ENCODE results near the gene THEMIS. TPM values are rescaled to one million over a fixed set of nuclear protein-coding genes. Genes with fewer than 3 reads are reported as not detected.

THEMIS gene
- total RNA-seq, 1 donor from 2014 or later = 0.13 TPM

DNA sequence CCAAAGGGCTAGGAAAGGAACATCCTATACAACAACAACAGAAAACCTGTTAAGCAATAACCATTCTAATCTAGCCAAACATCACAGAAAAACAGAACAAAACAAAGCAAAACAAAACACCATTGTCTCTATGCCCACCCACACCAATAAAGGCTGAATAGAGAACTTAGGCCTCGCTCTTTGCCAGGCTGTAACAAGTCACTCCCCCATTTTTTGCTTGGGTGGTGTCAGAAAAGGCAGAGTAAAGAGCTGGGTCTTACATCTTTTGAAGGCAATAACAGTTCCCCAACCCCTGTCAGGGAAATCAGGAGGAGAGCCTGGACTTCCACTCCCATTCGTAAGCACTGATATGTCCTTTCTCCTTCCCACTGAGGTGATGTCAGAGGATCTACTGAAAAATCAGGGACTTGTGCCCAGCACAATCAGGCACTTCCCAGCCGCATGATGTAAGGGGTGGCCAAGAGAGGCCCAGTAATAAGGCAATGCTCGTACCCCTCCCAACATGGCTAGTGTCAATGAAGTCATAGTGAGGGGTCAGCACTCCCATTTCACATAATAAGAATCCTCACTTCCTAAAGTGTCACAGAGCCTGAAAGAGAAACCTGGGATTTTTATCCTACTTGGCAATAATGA, 31.0 kb downstream of the THEMIS start:
- DNase-seq (no peak), ATAC-seq (ENCODE audit: poor library complexity) (no peak)
- intact Hi-C loops (cut with DNase I) = no loop called here

DNA sequence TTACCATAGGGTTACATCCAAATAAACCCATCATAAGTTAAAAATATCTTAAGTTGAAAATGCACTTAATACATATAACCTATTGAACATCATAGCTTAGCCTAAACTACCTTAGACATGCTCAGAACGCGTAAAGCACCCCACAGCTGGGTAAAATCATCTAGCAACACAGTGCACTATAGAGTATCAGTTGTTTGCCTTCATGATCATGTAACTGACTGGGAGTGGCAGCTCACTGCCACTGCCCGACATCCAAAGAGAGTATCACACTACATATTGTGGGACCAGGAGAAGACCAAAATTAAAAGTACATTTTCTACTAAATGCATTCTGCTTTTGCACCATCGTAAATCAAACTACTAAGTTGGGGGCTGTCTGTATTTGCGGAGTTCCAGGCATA, 31.7 kb downstream of the THEMIS start:
- ATAC-seq (ENCODE audit: poor library complexity) = no peak
- DNase-seq = no peak
- intact Hi-C loops (cut with DNase I) = no loop called here

DNA sequence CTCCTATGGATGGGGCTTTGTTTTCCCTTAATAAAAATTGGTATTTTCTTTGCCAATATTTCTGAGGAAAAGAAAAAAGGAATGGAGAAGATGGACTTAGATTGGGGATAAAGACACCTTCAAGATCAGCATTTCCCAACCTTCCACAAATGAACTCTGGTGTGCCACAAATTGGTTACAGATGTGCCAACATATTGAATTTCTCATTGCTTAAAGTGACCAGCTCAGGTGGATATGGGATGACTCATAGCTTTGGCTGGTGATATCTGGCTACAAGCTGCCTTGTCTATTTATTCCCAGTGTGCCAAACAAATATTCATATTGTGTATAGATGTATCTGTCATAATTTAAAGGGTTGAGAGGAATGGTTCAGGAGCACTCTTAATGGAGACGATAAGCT, 32.5 kb downstream of the THEMIS start:
- DNase-seq (no peak), ATAC-seq (ENCODE audit: poor library complexity) (no peak)
- intact Hi-C loops (cut with DNase I) = no loop called here

DNA sequence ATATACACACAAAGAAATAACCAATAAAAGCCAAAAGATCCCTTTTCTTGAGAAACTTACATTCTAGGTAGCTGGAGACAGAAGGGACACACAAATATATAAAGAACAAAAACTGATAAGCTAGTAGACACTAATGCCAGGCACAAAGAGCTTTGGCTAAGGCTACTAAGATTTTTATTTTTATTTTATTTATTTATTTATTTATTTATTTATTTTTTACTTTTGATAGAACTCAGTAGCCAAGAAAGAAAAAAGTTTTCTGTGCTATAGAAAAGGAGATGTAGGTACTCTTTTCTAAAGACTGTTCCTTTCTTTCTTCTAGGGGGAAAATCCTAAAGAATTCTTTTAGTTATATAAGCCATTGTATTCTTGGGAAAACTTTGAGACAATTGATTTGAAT, 34.1 kb downstream of the THEMIS start:
- ATAC-seq (ENCODE audit: poor library complexity) = no peak
- intact Hi-C loops (cut with DNase I) = no loop called here
- no peak for DNase-seq

DNA sequence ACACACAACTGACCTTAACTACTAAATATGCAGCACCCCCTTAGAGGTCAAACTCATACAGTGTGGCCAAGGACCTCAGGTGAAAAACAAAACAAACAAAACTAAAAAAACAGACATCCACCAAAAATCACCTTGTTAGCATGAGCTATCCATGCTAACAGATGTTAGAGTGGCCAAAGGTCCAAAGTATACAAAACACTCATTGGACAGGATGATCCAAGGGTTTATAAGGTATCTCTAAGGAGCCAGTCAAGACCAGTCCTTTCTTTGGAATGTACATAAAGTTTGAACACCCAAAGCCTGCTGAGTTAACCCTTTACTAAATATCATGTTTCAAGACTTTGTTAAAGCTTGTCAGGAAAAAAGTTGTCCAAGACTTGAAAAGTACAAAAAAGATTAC, 35.8 kb downstream of the THEMIS start:
- intact Hi-C loops (cut with DNase I) = no loop called here
- ATAC-seq (ENCODE audit: poor library complexity) = no peak
- DNase-seq = no peak

DNA sequence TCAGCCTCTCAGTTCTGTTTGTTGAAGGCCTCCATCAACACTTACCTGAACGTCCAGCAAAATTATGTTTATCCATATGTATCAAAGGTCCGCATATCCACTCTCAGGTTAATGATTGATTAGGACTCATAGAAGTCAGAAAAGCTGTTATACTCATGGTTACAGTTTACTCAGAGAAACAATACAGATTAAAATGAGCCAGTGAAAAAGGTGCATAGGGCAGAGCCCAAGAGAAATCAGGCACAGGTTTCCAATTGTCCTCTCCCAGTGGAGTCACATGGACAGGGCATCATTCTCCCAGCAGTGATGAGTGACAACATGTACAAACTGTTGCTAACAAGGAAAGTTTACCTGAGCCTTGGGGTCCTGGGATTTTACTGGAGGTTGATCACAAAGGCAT, 36.2 kb downstream of the THEMIS start:
- intact Hi-C loops (cut with DNase I) = no loop called here
- ATAC-seq (ENCODE audit: poor library complexity) (no peak), DNase-seq (no peak)

DNA sequence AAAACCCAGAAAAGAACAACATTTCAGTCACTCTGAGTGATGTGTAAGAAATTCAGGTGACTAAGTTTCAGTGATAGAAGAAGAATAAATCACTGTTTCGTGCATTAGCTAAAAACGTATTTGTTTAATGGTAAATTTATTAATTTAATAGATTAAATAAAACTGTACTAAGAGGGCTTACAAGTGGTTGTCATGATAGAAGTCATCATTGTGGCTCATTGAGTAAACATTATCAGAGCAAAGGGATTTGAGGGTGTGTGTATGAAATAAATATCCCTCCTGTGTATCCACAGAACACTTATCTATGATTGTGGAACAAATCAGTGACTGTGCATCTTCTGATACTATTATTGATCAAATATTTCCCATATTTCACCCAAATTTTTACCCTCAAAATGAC, 40.1 kb downstream of the THEMIS start:
- ATAC-seq (ENCODE audit: poor library complexity) (no peak), DNase-seq (no peak)
- intact Hi-C loops (cut with DNase I) = no loop called here

DNA sequence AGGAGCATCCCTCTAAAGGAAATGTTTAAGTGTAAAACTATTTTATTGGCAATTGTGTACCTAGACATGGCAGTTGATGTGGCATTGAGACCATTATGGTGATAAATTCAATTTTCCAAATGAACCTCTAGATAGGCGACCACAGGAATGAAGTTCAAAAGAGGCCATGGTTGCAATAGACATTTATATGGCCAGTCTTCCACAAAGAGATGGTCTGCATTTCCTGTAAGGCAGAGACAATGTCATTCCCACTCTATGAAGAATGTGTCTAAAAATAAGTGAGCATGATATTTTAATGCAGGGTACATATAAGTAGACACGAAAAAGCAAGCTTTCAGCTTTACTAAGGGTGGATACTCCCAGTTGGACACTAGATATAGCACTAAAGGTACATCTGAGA, 40.9 kb downstream of the THEMIS start:
- ATAC-seq (ENCODE audit: poor library complexity) = no peak
- intact Hi-C loops (cut with DNase I) = no loop called here
- no peak for DNase-seq

DNA sequence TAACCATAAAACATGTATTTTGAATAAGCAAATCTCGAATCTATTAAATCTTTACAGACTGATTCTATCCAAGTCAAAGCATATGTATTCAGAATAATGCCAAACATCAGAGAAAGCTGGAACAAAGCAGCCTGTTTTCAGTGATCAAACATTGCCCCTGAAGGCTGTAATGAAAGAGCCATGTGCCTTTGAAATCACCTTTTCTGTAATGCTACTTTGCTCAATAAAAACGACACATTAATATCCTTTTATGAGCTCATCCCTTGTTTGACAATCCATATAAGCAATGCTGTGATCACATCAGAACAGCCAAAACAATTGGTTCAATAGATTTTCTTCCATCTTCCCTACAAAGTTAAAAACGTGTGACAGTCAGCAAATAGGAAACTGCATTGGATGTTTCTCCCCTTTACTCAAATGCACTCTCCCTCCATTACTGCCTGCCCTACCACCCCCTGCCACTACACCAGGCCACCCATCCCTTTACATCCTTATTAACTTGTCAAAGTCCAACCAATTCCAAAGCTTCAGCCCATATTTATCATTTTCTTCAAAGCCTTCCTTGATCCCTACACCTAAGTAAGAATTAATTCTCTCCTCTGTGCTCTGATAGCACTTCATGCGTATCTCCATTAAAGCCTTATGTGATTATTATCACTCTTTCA, 42.0 kb downstream of the THEMIS start:
- intact Hi-C loops (cut with DNase I) = no loop called here
- no peak for ATAC-seq (ENCODE audit: poor library complexity)
- DNase-seq = no peak

DNA sequence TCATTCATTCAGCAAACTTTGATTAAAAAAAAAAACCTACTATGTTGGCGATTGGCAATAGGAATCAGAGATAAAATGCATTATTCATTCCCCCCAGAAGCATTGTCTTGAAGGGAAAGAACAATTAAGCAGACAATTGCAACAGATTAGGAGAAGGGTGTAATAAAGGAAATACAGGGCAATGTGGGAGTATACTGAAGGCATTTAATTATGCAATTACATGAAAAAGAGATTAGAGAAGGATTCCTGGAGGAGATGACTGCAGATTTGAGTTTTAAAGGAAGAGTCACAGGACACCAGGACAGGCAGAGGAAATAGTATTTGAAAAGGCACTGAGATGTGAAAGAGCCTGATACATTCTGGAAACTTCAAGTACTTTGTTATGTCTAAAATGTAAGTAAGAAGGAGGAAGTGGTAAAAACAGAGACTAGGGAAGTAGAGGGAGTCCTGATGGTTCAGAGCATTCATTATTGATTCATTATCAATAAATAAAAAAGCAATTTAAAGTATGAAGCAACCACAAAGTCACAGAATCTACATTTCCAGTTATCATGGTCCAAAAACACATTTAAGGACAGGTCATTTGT, 43.7 kb downstream of the THEMIS start:
- intact Hi-C loops (cut with DNase I) = no loop called here
- no peak for ATAC-seq (ENCODE audit: poor library complexity)

DNA sequence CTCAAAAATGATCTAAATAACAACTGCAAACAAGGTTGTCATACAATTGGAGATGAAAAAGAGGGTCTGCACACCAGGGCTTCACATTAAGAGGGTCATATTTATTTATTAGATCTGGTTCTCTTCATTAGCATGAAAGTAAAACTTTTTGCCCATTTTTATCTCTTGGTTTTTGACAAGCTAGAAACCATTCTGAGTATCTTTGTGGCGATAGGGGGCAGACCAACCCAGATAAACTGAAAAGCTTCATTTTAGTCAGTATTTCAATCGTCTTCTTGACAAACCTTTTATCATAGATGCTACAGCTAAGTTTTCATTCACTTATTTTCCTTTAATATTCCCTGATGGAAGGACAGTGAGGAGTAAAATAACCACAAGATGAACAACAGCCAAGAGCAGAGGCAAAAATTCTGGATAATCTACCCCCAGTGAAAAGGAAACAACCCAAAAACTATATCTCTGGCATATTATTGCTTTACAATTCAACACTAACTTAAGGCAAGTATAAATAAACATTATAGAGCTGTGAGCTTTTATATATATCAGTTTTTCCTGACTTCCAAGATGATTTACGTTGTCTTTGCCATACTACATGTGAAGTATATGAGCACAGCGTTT, 45.2 kb downstream of the THEMIS start:
- intact Hi-C loops (cut with DNase I) = no loop called here
- ATAC-seq (ENCODE audit: poor library complexity) = no peak
- DNase-seq = no peak

More for the DNA sequence above, 43.7 kb downstream of the THEMIS start:
- no peak for DNase-seq

DNA sequence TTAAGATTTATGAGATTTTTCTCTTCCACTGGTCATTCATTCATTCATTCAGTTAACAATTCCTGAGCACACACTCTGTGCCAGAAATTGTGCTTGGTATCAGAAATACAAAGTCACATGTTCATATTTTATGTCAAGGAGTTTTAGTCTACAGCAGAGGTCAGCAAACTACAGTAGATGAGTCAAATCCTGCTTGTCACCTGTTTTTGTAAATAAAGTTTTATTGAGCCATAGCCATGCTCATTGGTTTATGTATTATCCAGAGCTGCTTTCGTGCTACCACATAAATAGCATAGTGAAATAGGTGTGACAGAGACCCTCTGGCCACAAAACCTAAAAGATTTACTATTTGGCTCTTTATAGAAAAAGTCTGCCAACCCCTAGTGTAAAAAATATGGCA, 46.8 kb downstream of the THEMIS start:
- DNase-seq (no peak), ATAC-seq (ENCODE audit: poor library complexity) (no peak)
- intact Hi-C loops (cut with DNase I) = no loop called here

DNA sequence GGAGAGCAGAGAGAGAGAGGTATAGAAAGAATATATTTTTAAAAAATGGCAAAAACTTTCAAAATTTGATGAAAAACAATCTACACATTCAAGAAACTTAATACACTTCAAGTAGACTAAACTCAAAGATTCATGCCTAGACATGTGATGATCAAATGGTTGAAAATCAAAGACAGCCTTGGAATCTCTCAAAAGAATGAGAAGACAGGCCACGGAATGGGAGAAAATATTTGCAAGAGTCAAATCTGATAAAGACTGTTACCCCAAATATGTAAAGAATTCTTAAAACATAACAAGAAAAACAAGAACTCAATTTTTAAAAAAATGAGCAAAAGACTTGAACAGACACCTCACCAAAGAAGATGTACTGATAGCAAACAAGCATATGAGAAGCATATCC, 49.7 kb downstream of the THEMIS start:
- DNase-seq = no peak
- intact Hi-C loops (cut with DNase I) = no loop called here
- ATAC-seq (ENCODE audit: poor library complexity) = no peak

DNA sequence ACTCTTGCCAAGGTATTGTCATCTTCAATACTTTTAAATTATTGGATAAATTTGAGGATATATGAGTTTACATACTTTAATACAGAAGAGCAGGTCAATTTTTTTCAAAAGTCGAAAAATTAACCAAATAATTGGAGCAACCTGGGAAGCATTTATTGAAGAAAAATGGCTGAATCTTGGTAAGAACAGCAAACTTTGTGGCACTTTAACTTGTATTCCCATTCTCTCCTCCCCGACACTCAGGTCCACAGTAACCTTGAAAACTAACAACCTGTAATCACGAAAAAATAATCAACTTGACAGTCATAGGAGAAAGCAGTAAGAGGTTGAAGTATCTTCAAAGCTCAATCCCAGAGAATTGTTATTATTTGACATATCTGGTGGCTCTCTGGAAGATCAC, 55.6 kb downstream of the THEMIS start:
- intact Hi-C loops (cut with DNase I) = no loop called here
- ATAC-seq (ENCODE audit: poor library complexity) (no peak), DNase-seq (no peak)

DNA sequence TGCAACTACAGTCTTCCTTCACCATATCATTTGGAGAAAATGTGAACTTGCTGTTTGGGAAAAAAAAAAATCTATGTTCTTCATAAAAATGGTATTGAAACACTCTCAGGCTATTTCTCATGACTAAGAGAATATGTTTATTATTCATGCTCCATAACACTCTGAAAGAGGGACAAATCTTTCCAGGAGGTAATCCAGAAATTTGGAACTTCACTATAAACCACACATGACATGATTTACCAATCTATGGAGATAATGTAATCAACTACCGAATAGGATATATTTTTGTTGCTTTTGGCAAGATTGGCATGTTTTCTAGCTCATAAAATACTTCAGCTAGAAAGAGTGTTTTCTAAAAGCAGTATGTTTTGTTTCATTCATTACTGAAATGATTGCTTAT, 56.3 kb downstream of the THEMIS start:
- intact Hi-C loops (cut with DNase I) = no loop called here
- ATAC-seq (ENCODE audit: poor library complexity) = no peak
- DNase-seq = no peak

DNA sequence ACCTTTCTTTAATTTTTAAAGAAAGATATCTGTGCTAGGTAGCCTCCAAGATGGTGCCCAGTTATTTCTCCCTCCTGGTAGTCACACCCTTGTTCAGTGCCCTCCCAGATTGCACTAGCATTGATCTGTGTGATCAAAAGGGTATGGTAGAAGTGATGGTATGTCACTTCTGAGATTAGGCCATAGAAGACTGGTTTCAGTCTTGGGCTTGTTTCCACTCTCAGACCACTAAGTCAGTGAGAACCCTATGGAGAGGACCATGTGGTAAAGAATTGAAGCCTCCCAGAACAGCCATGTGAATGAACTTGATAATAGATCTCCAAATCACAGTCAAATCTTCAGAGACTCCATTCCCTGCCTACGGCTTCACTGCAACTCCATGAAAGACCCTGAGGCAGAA, 57.3 kb downstream of the THEMIS start:
- intact Hi-C loops (cut with DNase I) = no loop called here
- no peak for ATAC-seq (ENCODE audit: poor library complexity)

DNA sequence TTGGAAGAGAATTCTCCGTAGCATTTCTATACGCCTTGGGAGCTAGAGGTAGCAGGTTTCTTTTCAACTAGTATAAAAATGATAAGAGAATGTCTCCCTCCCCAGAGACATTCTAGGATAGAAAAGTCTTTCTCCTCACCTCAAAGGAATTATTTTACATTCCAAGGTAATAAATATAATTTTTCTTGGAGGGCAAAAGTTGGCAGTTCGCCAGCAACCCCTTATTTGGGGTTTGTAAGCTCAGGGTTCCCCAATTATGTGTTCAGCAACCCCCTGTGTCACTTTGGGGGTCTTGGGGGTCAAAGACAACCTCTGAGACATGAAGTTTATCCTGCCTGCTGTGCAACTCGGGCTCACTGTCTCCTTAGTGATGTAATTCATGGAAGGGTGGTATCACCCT, 58.3 kb downstream of the THEMIS start:
- no peak for ATAC-seq (ENCODE audit: poor library complexity)
- intact Hi-C loops (cut with DNase I) = no loop called here
- DNase-seq = no peak

More for the DNA sequence above, 57.3 kb downstream of the THEMIS start:
- DNase-seq = no peak

DNA sequence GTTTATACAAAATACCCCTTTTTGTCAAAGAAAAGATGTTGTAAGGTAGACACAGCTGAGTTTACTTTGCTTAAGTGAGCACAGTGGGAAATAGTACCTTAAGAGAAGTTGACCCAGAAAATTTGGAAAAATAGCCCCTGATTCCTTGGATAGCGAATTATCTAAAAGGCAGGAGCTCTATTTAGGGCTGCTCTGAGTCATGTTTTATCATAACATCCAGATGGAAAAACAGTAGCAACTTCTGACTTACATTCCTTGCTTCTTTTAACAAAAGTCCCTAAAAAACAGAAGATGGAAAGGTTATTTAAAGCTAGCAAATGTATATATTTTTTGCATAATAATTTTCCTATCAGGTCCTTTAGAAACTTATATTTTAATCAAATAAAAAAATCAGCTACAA, 59.0 kb downstream of the THEMIS start:
- intact Hi-C loops (cut with DNase I) = no loop called here
- DNase-seq = no peak
- ATAC-seq (ENCODE audit: poor library complexity) = no peak

DNA sequence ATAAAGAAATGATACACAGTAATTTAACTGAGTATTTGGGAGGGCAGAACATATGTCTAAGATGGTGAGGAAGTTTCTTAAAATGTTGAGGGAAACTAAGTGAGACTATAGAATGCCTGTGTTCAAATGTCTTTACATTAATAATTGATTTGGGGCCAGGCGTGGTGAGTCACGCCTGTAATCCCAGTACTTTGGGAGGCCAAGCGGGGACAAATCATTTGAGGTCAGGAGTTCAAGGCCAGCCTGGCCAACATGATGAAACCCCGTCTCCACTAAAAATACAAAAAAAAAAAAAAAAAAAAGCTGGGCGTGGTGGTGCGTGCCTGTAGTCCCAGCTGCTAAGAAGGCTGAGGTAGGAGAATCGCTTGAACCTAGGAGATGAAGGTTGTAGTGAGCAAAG, 66.7 kb downstream of the THEMIS start:
- intact Hi-C loops (cut with DNase I) = no loop called here
- DNase-seq = no peak
- ATAC-seq (ENCODE audit: poor library complexity) = no peak

DNA sequence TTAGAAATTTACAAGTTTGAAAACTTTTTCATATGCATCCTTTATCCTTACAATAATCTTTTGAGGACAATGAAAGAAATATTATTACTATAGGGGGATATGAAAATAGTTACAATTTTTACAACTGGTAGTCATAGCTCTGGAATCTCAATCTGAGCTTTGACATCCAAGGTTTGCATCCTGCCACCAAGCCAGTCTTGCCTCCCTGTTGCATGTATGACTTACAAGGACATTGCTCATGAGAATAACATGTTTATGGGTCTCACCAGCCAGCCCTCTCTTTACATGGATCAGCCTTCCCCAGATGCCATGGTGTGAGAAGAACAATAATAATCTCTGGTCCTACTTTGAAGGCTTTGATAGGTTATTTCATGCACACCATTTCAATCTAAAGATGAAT, 67.5 kb downstream of the THEMIS start:
- no peak for ATAC-seq (ENCODE audit: poor library complexity)
- DNase-seq = no peak
- intact Hi-C loops (cut with DNase I) = no loop called here

Data from Right ventricle myocardium superior (tissue), 1 donor.